GM21360 (cell line): ENCODE results near the gene SIGLEC11.
"Not testable (repeated sequence)": the region's sequence is repeated elsewhere in the genome, so short reads cannot be mapped to it uniquely, and the experiment has no call there.

Source experiments
- ATAC-seq: cut with Tn5 transposase; IDR thresholded peaks from one replicate; pipeline ENCODE4 v1.9.1; 2021; ENCODE audit warnings: mild to moderate bottlenecking, moderate library complexity; ENCODE audit not compliant: unreplicated experiment

Gene SIGLEC11

DNA sequence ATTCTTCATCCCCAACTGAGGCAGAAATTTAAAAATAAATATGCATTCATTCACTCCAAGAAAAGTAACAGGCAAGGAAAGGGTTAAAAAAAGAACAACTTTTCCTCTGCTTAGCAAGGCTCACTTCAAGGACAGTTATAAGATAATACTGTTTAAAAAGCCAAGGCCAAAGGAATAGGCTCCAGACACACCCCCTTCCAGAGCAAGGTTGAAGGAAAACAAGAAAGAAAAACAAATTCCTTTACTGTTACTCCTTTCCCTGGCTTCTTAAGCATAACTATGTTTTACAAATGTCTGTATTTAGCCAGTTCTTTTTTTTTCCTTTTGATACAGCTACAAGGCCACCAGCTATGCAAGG, 8.5 kb downstream of the SIGLEC11 start:
- no peak for ATAC-seq

DNA sequence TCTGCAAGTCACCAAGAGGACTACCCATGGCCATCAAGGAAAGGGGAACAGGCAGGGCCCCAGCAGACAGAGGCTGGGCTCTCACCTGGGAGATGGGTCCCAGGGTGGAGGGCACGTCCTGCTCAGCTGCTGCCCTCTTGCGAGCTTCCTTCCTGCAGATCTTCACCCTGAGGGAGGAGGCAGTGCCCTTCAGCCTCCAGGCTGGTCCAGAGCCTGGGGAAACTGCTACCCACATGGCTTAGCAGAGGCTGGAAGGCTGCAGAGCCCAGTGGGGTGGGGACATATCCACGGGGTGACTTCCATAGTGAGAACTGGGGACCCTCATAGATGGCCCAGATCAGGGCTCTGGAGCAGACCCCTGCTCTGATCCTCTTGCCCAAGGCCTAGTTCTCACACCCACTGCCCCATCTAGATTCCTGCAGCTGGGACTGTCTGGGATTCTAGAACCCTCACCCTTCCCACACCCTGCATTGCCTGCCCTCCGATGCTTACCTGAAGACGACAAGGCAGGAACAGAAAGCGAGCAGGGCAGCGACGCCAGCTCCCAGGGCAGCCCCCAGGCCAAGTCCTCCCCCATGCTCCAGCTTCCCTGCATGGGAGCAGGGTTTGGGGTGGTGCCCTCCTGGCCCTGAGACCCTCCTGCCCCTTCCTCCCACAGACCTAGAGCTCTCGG, 9.0 kb downstream of the SIGLEC11 start:
- ATAC-seq = no peak

DNA sequence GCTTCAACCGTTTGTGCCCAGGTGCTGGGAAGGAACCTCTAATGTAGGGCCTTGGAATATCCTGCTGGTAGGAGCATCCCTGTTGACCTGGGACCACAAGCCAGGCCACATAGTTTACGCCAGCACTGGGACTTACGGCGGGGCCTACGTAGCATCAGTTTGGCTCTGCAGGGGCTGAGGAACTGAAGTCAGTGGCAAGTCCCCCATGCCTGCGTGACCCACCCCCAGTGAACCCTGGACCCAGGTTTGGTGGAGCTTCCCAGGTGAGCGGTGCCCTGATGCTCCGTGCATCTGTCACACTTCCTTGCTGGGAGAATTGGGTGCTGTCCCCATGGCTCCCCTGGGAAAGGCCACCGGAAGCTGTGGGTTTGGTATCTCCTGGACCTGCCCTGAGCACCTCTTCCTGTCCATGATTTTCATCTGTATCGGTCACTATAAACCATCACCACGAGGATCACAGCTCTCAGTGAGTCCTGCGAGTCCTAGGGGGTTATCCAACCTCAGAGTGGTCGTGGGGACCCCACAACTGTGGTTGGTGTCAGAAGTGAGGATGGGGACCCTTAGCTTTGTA, 9.9 kb downstream of the SIGLEC11 start:
- no peak for ATAC-seq

DNA sequence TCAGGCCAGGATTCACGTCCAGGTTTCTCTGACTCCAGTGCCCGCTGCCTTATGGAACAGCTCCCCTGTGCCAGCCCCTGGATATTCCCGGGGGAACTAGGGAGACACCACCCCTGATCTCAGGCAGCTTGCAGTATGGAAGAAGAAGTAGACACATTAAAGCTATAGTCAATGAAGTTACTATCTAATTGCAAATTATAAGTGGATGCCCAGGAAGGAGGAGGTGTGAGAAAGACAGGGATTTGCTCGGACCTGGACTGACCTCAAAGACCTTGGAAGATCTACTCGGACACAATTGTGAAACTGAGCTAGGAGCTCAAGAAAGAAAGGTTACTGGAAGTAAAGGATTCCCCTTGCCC, 10.4 kb downstream of the SIGLEC11 start:
- no peak for ATAC-seq

DNA sequence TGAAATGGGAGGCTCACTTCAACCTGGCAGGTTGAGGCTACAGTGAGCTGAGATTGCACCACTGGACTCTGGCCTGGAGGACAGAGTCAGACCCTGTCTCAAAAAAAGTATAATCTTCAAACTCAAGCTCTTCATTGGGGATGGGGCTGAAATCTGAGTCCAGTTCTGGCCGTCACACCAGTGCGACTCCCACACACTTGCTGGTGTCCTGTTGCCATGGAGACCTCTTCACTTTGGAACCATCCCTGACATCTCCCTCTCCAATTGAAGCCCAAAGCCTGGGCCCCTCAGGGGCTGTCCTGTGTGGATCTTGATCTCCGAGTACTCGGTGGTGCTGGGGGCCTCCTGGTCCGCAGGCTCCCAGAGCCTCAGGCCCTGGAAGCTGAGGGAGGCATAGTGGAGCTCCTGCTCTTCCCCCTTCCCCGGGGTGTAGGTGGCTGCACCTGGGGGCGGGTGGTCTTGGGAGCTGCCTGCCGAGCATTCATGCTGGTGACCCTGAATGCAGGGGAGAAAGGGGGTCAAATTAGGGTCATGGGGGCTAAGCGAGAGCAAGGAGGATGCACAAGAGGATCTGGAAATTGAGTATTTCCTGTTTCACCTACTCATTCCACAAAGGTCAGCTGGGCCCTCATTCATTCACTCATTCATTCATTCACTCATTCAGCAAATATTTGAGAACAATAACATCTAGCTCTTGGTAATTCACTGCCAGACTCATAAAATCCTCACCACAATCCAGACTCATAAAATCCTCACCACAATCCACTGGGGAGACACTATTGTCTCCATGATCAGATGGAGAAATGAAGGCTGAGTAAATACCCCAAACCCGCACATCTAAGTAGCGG, 11.0 kb downstream of the SIGLEC11 start:
- ATAC-seq = no peak

DNA sequence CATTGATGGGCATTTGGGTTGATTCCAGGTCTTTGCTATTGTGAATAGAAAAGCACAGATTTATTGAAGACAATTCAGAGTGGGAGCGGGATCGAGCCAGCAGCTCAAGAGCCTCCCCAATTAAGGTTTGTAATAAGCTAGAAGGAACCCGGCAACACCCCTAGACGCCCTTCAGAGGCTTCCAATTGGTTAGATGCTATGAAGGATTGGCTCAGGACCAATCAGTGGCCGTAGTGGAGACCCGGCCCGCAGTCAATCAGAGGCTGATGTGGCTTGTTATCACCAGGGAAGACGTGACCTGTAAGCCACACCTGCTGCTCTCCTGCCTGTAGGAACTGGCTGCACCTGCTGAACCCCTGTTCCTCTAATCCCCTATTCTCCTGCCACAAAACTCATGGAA, 14.6 kb downstream of the SIGLEC11 start:
- ATAC-seq = no peak

DNA sequence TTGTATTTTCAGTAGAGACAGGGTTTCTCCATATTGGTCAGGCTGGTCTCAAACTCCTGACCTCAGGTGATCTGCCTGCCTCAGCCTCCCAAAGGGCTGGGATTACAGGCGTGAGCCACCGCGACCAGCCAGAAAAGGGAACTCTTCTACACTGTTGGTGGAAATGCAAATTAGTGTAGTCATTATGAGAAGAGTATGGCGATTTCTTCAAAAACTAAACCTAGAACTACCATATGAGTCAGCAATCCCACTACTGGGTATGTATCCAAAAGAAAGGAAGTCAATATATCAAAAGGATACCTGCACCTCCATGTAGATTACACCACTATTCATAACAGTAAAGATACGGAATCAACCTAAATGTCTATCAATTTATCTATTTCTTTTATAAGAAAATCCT, 16.4 kb downstream of the SIGLEC11 start:
- ATAC-seq = not testable (repeated sequence)

DNA sequence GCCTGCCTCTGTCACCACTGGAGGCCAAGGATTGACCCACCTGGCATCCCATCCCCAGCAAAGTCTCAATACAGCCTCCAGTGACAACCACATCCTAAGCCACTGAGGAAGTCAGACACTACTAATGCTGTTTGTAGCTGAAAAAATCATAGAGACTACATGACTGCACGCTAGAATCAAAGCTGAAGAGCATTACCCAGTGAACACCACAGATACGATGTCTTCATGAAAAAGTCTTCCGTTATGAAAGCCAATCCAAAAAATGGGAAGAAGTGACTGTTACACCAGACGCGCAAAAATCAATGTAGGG, 20.5 kb downstream of the SIGLEC11 start:
- ATAC-seq = no peak

DNA sequence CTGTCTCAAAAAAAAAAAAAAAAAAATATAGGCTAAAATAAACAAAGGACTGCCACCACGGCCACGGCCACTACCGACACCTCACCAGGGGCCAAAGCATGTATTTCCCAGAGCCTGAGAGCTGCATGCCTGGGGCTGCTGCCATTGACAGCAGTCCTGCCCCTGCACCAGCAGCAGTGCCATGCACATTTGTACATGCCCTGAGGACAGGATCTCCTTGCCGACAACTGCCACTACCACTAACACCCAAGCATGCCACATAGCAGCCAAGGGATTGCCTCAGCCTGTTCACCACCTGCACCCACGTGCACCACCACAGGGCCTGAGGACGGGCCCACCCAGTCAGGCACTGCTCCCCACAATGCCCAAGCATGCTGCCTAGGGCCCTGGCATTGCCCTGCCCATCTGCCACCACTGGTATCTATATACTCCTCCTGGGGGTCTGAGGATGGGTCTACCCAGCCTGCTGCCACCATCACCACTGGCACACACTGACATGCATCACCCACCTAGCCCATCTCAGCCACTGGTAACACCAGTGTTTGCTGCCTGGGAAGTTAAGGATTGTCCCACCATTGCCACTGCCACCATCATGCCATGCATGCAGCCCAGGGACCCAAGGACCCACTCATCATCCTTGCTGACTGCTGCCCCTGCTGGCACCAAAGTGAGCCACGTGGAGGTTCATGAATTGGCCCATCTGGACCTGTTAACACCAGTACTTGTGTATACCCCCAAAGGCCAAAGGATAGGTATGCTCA, 21.1 kb downstream of the SIGLEC11 start:
- ATAC-seq = no peak

DNA sequence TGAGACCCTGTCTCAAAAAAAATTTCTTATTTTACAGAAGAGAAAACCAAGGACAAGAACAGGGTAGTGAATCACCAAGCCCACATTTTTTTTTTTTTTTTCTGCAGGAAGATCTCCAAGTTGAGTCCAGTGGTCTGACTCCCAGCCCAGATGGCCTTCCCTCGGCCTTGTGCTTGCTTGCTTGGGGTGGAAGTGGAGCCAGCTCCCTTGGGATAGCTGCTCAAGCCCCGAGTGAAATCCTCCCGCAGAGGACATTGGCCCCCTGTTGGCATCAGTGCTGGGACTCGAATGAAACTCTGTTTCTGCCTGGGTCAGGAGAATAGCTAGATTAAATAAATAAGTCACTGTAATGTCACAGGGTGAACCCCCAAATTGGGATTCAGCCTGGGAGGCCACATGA, 22.3 kb downstream of the SIGLEC11 start:
- no peak for ATAC-seq

DNA sequence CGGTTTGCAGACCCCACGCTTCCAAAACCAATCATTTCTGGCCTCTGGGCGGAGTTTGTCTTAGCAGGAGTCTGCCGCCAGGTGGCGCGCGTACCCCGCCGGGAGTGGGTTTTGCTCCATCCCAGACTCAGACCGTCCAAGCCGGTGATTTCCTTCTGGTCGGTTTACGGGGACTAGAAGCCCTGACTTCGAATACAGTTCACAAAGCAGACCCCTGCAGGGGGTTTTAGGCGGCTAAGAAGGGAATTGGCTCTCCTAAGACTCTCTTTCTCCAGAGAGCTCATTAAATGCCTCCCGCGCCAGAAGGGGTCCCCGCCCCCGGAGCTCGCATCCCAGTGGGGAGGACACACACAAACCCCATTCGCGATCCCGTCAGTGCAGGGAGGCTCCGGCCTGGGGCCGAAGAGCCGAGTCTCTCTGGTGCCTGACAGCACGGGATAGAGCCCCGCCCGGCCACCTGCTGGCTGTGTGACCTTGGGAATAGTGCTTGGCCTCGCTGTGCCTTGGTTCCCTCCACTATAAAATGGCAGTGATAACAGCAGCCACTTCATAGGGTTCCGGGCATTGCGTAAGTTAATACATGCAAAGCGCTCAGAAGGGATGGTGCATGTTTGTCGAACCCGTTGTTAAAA, 23.1 kb downstream of the SIGLEC11 start:
- no peak for ATAC-seq

DNA sequence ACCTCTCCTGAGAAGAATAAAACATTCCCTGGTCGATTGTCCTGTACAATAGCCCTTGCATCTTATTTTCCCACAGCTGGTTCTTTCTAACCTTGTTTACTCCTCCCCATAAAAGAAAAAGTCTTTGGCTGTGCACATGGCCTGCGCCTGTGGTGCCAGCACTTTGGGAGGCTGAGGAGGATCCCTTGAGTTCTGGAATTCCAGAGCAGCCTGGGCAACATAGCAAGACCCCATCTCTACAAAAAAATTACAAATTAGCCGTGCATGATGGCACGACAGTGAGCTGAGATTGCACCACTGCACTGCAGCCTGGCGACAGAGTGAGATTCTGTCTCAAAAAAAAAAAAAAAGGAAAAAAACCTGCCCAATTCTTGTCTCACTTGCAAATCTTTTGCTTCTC, 24.4 kb downstream of the SIGLEC11 start:
- no peak for ATAC-seq

DNA sequence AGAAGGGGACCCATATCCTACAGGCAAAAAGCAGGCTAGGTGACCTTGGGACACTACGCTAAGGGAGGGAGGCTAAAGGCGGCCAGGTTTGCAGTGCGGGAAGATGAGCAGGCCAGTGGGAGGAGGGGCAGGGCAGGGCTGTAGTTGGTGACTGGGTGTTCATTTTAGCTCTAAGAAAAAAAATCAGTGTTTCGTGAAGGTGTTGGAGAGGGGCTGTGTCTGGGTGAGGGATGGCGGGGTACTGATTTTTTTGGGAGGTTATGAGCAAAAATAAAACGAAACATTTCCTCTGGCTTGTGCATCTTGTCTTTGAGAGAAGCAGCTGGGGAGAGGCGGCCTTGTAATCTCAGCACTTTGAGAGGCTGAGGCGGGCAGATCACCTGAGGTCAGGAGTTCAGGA, 27.3 kb downstream of the SIGLEC11 start:
- ATAC-seq = no peak

DNA sequence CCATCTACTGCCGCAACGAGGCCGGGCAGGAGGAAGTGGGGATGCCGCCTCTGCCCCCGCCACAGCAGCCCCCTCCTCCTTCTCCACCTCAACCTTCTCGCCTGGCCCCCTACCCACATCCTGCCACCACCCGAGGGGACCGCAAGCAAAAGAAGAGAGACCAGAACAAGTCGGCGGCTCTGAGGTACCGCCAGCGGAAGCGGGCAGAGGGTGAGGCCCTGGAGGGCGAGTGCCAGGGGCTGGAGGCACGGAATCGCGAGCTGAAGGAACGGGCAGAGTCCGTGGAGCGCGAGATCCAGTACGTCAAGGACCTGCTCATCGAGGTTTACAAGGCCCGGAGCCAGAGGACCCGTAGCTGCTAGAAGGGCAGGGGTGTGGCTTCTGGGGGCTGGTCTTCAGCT, 28.2 kb downstream of the SIGLEC11 start:
- no peak for ATAC-seq

DNA sequence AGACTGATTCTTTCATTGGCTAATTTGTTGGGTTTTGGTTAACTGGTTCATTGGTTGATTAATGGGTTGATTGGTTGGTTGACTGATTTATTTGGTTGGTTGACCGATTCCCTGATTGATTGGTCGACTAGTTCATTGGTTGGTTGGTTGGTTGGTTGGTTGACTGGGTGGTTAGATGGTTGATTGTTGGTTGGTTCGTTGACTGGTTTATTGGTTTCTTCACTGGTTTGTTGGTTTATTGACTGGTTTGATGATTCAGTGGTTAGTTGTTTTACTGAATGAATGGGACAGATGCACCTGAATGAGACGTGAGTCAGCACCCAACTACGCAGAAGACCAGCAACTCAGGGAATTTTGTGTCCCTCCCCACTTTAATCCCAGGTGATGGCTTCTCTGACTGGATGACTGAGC, 28.9 kb downstream of the SIGLEC11 start:
- no peak for ATAC-seq

DNA sequence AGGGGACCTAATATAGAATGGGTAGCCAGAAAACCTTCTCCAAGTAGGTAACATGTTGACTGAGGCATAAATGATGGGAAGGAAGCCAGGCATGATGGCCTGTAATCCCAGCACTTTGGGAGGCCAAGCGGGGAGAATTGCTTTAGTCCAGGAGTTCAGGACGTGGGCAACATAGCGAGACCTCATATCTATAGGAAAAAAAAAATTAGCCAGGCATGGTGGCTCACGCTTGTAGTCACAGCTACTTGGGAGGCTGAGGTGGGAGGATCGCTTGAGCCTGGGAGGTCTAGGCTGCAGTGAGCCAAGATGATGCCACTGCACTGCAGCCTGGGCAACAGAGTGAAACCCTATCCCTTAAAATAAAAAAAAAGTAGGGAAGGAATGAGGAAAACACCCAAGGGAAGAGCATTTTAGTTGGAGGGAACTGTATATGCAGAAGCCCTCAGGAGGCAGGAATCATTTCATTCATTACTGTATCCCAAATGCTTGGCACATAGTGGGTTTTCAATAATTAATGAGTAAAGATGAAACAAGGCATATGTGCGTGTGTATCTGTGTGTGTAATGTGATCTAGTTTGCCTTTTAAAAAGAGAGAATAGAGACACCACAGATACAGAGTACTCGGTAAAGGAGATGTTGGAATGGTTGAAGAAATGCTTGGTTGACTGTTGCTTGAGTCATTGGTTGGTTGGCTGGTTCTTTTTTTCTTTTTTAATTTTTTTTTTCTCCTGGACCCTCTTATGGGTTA, 29.5 kb downstream of the SIGLEC11 start:
- no peak for ATAC-seq

DNA sequence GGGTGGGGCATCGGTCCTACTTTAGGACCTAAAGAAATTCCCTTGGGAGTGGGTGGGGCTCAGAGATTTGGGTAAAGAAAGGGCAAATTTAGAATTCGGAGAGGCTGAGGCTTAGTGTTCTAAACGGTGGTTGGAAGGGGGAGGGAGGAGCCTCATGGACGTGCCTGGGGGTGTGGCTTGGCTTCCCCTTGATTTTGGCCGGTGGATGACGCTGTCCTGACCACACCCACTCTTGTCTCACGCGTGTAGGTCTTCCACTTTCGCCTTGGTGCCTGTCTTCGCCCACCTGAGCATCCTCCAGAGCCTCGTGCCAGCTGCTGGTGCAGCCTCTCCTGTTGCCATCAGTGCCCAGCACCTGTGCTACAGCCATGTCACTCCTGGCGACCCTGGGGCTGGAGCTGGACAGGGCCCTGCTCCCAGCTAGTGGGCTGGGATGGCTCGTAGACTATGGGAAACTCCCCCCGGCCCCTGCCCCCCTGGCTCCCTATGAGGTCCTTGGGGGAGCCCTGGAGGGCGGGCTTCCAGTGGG, 30.4 kb downstream of the SIGLEC11 start:
- ATAC-seq = no peak

DNA sequence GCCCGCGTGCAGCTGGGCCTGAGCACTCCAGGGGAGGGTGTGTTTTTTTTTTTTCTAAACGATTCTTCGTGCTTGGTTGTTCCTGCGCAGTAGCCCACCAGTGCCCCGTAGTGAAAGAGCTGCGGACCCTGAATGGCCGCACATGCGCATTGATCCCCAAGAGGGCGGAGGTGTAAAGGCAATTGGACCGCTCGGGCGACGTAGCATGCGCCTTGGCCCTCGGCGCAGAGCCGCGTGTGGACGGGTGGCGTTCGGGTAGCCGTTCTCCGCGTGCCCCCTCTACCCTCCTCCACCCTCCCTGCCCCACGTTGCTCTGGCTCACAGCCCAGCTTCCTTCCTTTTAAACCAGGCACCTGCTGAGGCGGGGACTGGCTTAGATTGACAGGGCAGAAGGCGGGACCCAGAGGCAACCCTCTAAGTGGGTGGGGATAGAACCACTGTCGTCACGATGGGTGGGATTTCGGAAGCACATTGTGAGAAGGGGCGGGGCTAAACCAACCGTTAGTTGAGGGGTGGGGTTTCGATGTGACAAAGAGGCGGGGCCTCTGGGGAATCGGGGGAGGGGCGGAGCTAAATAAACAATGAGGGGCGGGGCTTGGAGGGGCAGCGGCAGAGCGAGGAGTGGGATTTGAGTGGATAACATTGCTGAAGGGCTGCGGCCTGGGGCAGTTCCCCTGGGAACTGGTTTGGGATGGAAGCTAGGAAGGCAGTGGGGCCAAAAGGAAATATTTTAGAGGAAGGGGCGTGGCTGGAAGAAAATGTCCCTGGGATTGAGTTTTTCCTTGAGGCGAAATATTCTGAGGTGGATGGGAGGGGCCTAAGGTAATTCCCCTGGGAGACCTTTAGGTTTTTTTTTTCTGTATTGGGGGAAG, 31.1 kb downstream of the SIGLEC11 start:
- ATAC-seq = peak; percentile 66

DNA sequence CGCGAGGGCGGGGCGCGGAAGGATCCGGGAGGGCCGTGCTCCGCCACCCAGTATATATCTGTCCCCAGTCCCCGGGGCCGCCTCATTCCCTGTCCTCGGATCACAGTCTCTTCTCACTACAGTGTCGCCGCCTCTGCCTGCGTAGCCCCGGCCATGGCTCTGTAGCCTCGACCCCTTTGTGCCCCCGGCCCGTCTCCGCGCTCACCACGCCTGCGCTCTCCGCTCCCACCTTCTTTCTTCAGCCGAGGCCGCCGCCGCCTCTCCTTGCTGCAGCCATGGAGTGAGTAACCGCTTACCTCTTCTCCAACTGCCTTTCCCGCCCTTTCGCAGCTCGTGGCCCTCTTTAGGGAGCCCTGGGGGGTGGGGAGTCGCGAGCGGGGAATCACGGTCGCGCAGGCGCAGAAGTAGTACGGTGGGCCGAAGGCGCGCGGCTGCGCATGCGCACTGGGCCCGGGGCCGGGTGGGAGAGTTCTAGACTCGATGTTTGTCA, 31.8 kb downstream of the SIGLEC11 start, which contains the start of the genes ATF5 and NUP62:
TSS of gene ATF5 (plus strand) at position 85 of the 490 bp plus-strand sequence. CDS start 1,646 bp downstream, outside the sequence.
TSS of gene NUP62 (minus strand) at position 384 of the 490 bp plus-strand sequence. CDS start 19,697 bp downstream, outside the sequence.
- ATAC-seq = peak; percentile 31
